ENCODE data around the gene CLDN6. TPM values are rescaled to one million over a fixed set of nuclear protein-coding genes. Genes with fewer than 3 reads are reported as not detected.

CLDN6 gene
- total and polyA plus RNA-seq, 9 donors: 0.09 to 4.6 (median 0.34) TPM; not detected in 1

- peaks cover 27% of the 10 kb centered on the region for H3K27me3 ChIP-seq (ENCODE audit: control insufficient read depth, insufficient read depth, low read length)
- peaks cover 29% of the 10 kb centered on the region for H3K36me3 ChIP-seq (ENCODE audit: control insufficient read depth, insufficient read depth, low read length)
- H3K9me3 ChIP-seq (replicated peaks; ENCODE audit: control insufficient read depth, low read depth, low read length): no peaks in the 10 kb centered on the region
- DNase-seq: no peak
- peaks cover 50% of the 10 kb centered on the region for H3K4me1 ChIP-seq (ENCODE audit: control insufficient read depth, insufficient read depth, low read length)
- H3K27ac ChIP-seq (ENCODE audit: low read length): no peak overlapping the region
- WGBS (ENCODE audit: insufficient coverage): 89% methylated on average over 33 of the region's 35 CpGs
- no peak overlapping the region for H3K4me3 ChIP-seq (ENCODE audit: low read length)
These were observed 46.6 kb downstream of the CLDN6 start for GRCh38 chr16:2971134-2971984.

GRCh38 chr16:2970563-2970962 lies 47.4 kb downstream of the CLDN6 start:
- 79% methylated on average over 2 of the region's 6 CpGs for WGBS (ENCODE audit: insufficient coverage)
- H3K9me3 ChIP-seq (replicated peaks; ENCODE audit: control insufficient read depth, low read depth, low read length): no peaks in the 10 kb centered on the region
- peaks cover 55% of the 10 kb centered on the region for H3K4me1 ChIP-seq (ENCODE audit: control insufficient read depth, insufficient read depth, low read length)
- H3K27me3 ChIP-seq (ENCODE audit: control insufficient read depth, insufficient read depth, low read length): peaks cover 35% of the 10 kb centered on the region
- peaks cover 23% of the 10 kb centered on the region for H3K36me3 ChIP-seq (ENCODE audit: control insufficient read depth, insufficient read depth, low read length)
- H3K27ac ChIP-seq (ENCODE audit: low read length): no peak overlapping the region
- no peak for DNase-seq
- peak overlapping the region; percentile 52 for H3K4me3 ChIP-seq (ENCODE audit: low read length)

- Histone ChIP-seq H3K27ac (ENCODE audit: low read length) (no peak overlapping the region), H3K4me1 (ENCODE audit: control insufficient read depth, insufficient read depth, low read length) (peaks cover 60% of the 10 kb centered on the region), H3K4me3 (ENCODE audit: low read length) (peak overlapping the region; percentile 52), H3K27me3 (ENCODE audit: control insufficient read depth, insufficient read depth, low read length) (peaks cover 42% of the 10 kb centered on the region), H3K36me3 (ENCODE audit: control insufficient read depth, insufficient read depth, low read length) (peaks cover 17% of the 10 kb centered on the region), H3K9me3 (replicated peaks; ENCODE audit: control insufficient read depth, low read depth, low read length) (no peaks in the 10 kb centered on the region)
- DNase-seq: no peak
- WGBS (ENCODE audit: insufficient coverage): under 1% methylated on average over 69 of the region's 83 CpGs
These were observed 48.1 kb downstream of the CLDN6 start for GRCh38 chr16:2969545-2970521.

GRCh38 chr16:2968738-2969544 lies 49.0 kb downstream of the CLDN6 start, which contains the start of gene PAQR4:
Gene PAQR4 (plus strand): TSS chr16:2969348. CDS start chr16:2969675, 327 bp downstream.
- peaks cover 51% of the 10 kb centered on the region for H3K27me3 ChIP-seq (ENCODE audit: control insufficient read depth, insufficient read depth, low read length)
- H3K4me3 ChIP-seq (ENCODE audit: low read length): peak within 1 kb of the TSS; percentile 52
- 1% methylated on average over 98 of the region's 98 CpGs for WGBS (ENCODE audit: insufficient coverage)
- H3K9me3 ChIP-seq (replicated peaks; ENCODE audit: control insufficient read depth, low read depth, low read length): no peaks in the 10 kb centered on the region
- peak; percentile 94 for DNase-seq
- peaks cover 10% of the 10 kb centered on the region for H3K36me3 ChIP-seq (ENCODE audit: control insufficient read depth, insufficient read depth, low read length)
- H3K27ac ChIP-seq (ENCODE audit: low read length): no peak within 1 kb of the TSS
- peaks cover 69% of the 10 kb centered on the region for H3K4me1 ChIP-seq (ENCODE audit: control insufficient read depth, insufficient read depth, low read length)

- peaks cover 6% of the 10 kb centered on the region for H3K36me3 ChIP-seq (ENCODE audit: control insufficient read depth, insufficient read depth, low read length)
- peak overlapping the region; percentile 41 for H3K4me3 ChIP-seq (ENCODE audit: low read length)
- no peak overlapping the region for H3K27ac ChIP-seq (ENCODE audit: low read length)
- DNase-seq: no peak
- peaks cover 71% of the 10 kb centered on the region for H3K4me1 ChIP-seq (ENCODE audit: control insufficient read depth, insufficient read depth, low read length)
- peaks cover 57% of the 10 kb centered on the region for H3K27me3 ChIP-seq (ENCODE audit: control insufficient read depth, insufficient read depth, low read length)
- no peaks in the 10 kb centered on the region for H3K9me3 ChIP-seq (replicated peaks; ENCODE audit: control insufficient read depth, low read depth, low read length)
- 12% methylated on average over 17 of the region's 18 CpGs for WGBS (ENCODE audit: insufficient coverage)
These were observed 49.6 kb downstream of the CLDN6 start for GRCh38 chr16:2968368-2968737.

GRCh38 chr16:2967721-2968161 lies 50.2 kb downstream of the CLDN6 start:
- Histone ChIP-seq H3K4me1 (ENCODE audit: control insufficient read depth, insufficient read depth, low read length) (peaks cover 71% of the 10 kb centered on the region), H3K27me3 (ENCODE audit: control insufficient read depth, insufficient read depth, low read length) (peaks cover 63% of the 10 kb centered on the region), H3K4me3 (ENCODE audit: low read length) (no peak overlapping the region), H3K9me3 (replicated peaks; ENCODE audit: control insufficient read depth, low read depth, low read length) (no peaks in the 10 kb centered on the region), H3K27ac (ENCODE audit: low read length) (no peak overlapping the region), H3K36me3 (ENCODE audit: control insufficient read depth, insufficient read depth, low read length) (peaks cover 6% of the 10 kb centered on the region)
- 43% methylated on average over 33 of the region's 33 CpGs for WGBS (ENCODE audit: insufficient coverage)
- no peak for DNase-seq

GRCh38 chr16:2967211-2967631 lies 50.8 kb downstream of the CLDN6 start:
- peaks cover 69% of the 10 kb centered on the region for H3K4me1 ChIP-seq (ENCODE audit: control insufficient read depth, insufficient read depth, low read length)
- DNase-seq: no peak
- no peaks in the 10 kb centered on the region for H3K9me3 ChIP-seq (replicated peaks; ENCODE audit: control insufficient read depth, low read depth, low read length)
- H3K4me3 ChIP-seq (ENCODE audit: low read length): no peak overlapping the region
- peaks cover 68% of the 10 kb centered on the region for H3K27me3 ChIP-seq (ENCODE audit: control insufficient read depth, insufficient read depth, low read length)
- no peak overlapping the region for H3K27ac ChIP-seq (ENCODE audit: low read length)
- H3K36me3 ChIP-seq (ENCODE audit: control insufficient read depth, insufficient read depth, low read length): peaks cover 6% of the 10 kb centered on the region
- 5% methylated on average over 48 of the region's 51 CpGs for WGBS (ENCODE audit: insufficient coverage)

GRCh38 chr16:2966808-2967191 lies 51.2 kb downstream of the CLDN6 start:
- WGBS (ENCODE audit: insufficient coverage): 2% methylated on average over 46 of the region's 46 CpGs
- Histone ChIP-seq H3K27me3 (ENCODE audit: control insufficient read depth, insufficient read depth, low read length) (peaks cover 72% of the 10 kb centered on the region), H3K4me3 (ENCODE audit: low read length) (no peak overlapping the region), H3K27ac (ENCODE audit: low read length) (no peak overlapping the region), H3K9me3 (replicated peaks; ENCODE audit: control insufficient read depth, low read depth, low read length) (no peaks in the 10 kb centered on the region), H3K4me1 (ENCODE audit: control insufficient read depth, insufficient read depth, low read length) (peaks cover 65% of the 10 kb centered on the region), H3K36me3 (ENCODE audit: control insufficient read depth, insufficient read depth, low read length) (peaks cover 6% of the 10 kb centered on the region)
- no peak for DNase-seq

GRCh38 chr16:2966043-2966807 lies 51.8 kb downstream of the CLDN6 start:
- Histone ChIP-seq H3K27me3 (ENCODE audit: control insufficient read depth, insufficient read depth, low read length) (peaks cover 78% of the 10 kb centered on the region), H3K27ac (ENCODE audit: low read length) (no peak overlapping the region), H3K36me3 (ENCODE audit: control insufficient read depth, insufficient read depth, low read length) (peaks cover under 1% of the 10 kb centered on the region), H3K9me3 (replicated peaks; ENCODE audit: control insufficient read depth, low read depth, low read length) (no peaks in the 10 kb centered on the region), H3K4me1 (ENCODE audit: control insufficient read depth, insufficient read depth, low read length) (peaks cover 62% of the 10 kb centered on the region), H3K4me3 (ENCODE audit: low read length) (no peak overlapping the region)
- no peak for DNase-seq
- WGBS (ENCODE audit: insufficient coverage): 47% methylated on average over 22 of the region's 39 CpGs
